ENCODE measurements around the gene NARF. TPM values are rescaled to one million over a fixed set of nuclear protein-coding genes. Genes with fewer than 3 reads are reported as not detected.

The NARF gene
- total RNA-seq, 1 donor from 2014 or later, result 54.9 TPM

- DNase-seq, result no peak
- intact Hi-C loops (cut with DNase I), result no loop called here
- Histone ChIP-seq H3K27ac (no peak overlapping the region), H3K36me3 (peaks cover 100% of the 10 kb centered on the region), H3K4me3 (no peak overlapping the region), H3K4me1 (no peaks in the 10 kb centered on the region), H3K27me3 (ENCODE audit: low read depth) (no peaks in the 10 kb centered on the region), H3K9me3 (no peaks in the 10 kb centered on the region)
- TF ChIP-seq, protein P1, sequence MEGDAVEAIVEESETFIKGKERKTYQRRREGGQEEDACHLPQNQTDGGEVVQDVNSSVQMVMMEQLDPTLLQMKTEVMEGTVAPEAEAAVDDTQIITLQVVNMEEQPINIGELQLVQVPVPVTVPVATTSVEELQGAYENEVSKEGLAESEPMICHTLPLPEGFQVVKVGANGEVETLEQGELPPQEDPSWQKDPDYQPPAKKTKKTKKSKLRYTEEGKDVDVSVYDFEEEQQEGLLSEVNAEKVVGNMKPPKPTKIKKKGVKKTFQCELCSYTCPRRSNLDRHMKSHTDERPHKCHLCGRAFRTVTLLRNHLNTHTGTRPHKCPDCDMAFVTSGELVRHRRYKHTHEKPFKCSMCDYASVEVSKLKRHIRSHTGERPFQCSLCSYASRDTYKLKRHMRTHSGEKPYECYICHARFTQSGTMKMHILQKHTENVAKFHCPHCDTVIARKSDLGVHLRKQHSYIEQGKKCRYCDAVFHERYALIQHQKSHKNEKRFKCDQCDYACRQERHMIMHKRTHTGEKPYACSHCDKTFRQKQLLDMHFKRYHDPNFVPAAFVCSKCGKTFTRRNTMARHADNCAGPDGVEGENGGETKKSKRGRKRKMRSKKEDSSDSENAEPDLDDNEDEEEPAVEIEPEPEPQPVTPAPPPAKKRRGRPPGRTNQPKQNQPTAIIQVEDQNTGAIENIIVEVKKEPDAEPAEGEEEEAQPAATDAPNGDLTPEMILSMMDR (IDR thresholded peaks at IDR 0.05), result no peak
- no peak for ATAC-seq
Measured at GRCh38 chr17:82477934-82478333, 19.4 kb downstream of the NARF start.

GRCh38 chr17:82479602-82480001 lies 21.1 kb downstream of the NARF start:
- intact Hi-C loops (cut with DNase I), result no loop called here
- Histone ChIP-seq H3K4me1 (no peaks in the 10 kb centered on the region), H3K4me3 (no peak overlapping the region), H3K27ac (no peak overlapping the region), H3K36me3 (peaks cover 100% of the 10 kb centered on the region), H3K9me3 (no peaks in the 10 kb centered on the region), H3K27me3 (ENCODE audit: low read depth) (no peaks in the 10 kb centered on the region)
- DNase-seq (no peak), ATAC-seq (no peak)
- TF ChIP-seq, protein P1 (IDR thresholded peaks at IDR 0.05), result no peak

DNA sequence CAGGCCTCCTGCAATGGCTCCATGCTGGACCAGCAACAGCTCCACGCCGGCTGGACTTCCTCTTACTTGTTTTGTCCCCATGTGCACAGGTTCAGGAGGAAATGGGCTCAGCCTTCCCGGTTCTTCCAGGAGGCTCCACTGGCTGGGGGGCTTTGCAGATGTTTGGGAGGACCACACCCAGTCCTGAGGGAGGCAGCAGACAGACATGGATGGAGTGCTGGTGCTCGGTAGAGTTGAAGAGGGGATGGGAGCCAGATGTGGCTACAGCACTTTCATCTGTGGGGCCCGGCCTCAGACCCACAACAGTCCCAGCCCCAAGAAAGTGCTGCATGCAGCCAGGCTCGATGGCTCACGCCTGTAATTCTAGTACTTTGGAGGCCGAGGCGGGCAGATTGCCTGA lies 21.8 kb downstream of the NARF start:
- Histone ChIP-seq H3K9me3 (no peaks in the 10 kb centered on the region), H3K27ac (no peak overlapping the region), H3K4me1 (no peaks in the 10 kb centered on the region), H3K27me3 (ENCODE audit: low read depth) (no peaks in the 10 kb centered on the region), H3K36me3 (peaks cover 100% of the 10 kb centered on the region), H3K4me3 (no peak overlapping the region)
- intact Hi-C loops (cut with DNase I), result no loop called here
- no peak for ATAC-seq
- TF ChIP-seq, protein P1 (IDR thresholded peaks at IDR 0.05), result no peak
- no peak for DNase-seq

GRCh38 chr17:82483204-82483660 lies 24.7 kb downstream of the NARF start:
- TF ChIP-seq, protein P1 (IDR thresholded peaks at IDR 0.05), result no peak
- H3K27ac ChIP-seq, result no peak overlapping the region
- peaks cover 95% of the 10 kb centered on the region for H3K36me3 ChIP-seq
- DNase-seq (no peak), ATAC-seq (no peak)
- no peaks in the 10 kb centered on the region for H3K4me1 ChIP-seq
- H3K4me3 ChIP-seq, result no peak overlapping the region
- intact Hi-C loops (cut with DNase I), result no loop called here
- H3K27me3 ChIP-seq (ENCODE audit: low read depth), result no peaks in the 10 kb centered on the region
- no peaks in the 10 kb centered on the region for H3K9me3 ChIP-seq

DNA sequence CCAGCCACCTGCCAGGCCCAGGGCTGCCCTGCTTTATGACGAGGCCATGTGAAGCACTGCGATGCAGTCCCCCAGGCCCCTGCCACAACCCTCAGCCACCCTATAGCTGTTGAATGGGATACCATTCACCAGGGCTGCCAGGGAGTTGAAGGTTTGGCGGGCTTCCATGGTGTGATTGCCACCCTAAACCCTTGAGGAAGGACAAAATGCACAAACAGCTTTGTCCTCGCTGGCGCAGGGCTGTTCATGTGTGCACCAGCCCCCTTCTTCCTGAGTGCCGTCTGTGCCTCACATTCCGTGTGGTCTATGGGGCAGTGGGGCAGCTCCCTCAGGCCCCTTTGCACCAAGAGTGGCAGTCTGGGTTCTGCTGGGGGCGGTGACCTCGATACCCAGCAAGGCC lies 25.3 kb downstream of the NARF start:
- Histone ChIP-seq H3K36me3 (peaks cover 95% of the 10 kb centered on the region), H3K9me3 (no peaks in the 10 kb centered on the region), H3K27me3 (ENCODE audit: low read depth) (no peaks in the 10 kb centered on the region), H3K4me1 (no peaks in the 10 kb centered on the region), H3K4me3 (no peak overlapping the region), H3K27ac (no peak overlapping the region)
- ATAC-seq (no peak), DNase-seq (no peak)
- intact Hi-C loops (cut with DNase I), result no loop called here
- TF ChIP-seq, protein P1 (IDR thresholded peaks at IDR 0.05), result no peak
